Measurements from ENCODE around the gene GARNL3.
A peak's percentile ranks its signal among the peaks of the same experiment; 100 is the strongest.

The GARNL3 gene, protein sequence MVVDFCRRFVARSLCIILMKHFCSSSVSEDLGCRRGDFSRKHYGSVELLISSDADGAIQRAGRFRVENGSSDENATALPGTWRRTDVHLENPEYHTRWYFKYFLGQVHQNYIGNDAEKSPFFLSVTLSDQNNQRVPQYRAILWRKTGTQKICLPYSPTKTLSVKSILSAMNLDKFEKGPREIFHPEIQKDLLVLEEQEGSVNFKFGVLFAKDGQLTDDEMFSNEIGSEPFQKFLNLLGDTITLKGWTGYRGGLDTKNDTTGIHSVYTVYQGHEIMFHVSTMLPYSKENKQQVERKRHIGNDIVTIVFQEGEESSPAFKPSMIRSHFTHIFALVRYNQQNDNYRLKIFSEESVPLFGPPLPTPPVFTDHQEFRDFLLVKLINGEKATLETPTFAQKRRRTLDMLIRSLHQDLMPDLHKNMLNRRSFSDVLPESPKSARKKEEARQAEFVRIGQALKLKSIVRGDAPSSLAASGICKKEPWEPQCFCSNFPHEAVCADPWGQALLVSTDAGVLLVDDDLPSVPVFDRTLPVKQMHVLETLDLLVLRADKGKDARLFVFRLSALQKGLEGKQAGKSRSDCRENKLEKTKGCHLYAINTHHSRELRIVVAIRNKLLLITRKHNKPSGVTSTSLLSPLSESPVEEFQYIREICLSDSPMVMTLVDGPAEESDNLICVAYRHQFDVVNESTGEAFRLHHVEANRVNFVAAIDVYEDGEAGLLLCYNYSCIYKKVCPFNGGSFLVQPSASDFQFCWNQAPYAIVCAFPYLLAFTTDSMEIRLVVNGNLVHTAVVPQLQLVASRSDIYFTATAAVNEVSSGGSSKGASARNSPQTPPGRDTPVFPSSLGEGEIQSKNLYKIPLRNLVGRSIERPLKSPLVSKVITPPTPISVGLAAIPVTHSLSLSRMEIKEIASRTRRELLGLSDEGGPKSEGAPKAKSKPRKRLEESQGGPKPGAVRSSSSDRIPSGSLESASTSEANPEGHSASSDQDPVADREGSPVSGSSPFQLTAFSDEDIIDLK

DNA sequence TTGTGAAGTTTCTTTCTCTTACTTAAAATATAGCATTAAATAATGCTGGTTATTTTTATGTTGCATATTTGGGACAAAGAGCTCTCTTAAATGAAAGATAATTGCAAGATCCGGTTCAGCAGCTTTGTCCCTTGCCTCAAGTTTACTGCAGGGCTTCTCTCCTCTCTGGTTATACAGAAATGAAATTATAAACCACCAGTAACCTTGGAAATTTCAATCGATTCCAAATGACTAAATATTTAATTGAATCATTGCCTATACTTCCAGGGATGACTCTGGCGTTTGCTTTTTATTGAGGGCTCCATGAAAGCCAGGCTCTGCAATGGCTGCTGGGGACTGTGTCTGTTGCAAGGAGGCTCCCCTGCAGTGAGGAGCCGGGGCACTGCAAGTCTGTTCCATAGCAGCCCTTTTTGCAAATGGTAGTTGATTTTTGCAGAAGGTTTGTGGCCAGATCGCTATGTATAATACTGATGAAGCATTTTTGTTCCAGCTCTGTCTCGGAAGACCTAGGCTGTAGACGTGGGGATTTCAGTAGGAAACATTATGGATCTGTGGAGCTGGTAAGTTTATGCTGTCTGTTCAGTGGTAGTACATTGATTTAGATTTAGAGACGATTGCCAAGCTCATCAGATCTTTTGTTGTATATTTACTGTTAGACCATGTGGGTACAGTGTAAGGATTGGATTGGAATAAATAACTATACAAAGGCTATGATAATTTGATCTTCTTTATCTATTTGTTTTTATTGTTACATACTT is at the start of gene GARNL3:
Gene GARNL3, plus strand, starts transcription at position 313 of the 758 bp plus-strand sequence. Its CDS starts 104 bp downstream, at position 417.
- no peak for DNase-seq (ENCODE audit: low read depth)

DNA sequence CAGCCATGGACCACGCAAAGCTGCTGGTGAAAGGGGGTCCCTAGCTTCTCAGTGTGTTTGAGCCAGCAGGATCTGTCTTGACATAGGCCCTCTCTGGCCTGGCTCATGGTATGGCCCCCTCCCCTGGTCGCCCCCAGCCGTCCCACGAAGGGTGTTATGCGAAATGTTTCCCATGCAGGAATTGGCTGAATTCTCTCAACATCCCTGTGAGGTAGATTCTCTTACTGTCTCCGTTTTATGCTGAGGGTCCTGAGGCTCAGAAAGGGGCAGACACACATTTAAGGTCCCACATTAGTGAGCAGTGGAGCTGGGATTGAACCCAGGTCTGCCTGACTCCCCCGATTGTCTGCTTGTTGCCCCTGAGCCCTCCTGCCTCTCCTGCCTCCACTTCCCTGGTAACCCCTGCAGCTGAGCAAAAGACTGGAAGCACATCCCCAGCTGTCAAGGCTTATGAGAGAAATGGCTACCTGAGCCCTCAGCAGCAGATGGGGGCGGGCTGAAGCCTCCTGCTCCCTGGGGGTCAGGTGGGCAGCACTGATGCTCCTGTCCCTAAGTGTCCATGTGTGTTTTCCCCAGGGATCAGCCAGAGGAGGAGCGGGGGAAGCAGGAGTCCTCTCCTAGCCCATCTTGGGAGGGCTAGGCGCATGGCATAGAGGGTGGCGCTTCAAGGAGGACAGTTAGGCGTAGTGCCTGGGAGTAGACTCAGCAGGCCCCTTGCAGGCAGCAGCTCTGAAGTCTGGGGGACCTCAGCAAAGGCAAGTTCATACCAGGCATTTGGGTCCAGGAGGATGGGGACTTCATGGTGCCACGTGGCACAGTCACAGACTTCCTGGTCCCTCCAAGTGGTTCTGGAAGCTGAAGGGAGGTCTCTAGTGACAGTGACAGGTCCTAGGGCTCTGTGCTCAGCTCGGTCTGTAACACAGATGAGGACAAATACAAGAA is 49.0 kb upstream of the GARNL3 start:
- DNase-seq (ENCODE audit: low read depth) = no peak

DNA sequence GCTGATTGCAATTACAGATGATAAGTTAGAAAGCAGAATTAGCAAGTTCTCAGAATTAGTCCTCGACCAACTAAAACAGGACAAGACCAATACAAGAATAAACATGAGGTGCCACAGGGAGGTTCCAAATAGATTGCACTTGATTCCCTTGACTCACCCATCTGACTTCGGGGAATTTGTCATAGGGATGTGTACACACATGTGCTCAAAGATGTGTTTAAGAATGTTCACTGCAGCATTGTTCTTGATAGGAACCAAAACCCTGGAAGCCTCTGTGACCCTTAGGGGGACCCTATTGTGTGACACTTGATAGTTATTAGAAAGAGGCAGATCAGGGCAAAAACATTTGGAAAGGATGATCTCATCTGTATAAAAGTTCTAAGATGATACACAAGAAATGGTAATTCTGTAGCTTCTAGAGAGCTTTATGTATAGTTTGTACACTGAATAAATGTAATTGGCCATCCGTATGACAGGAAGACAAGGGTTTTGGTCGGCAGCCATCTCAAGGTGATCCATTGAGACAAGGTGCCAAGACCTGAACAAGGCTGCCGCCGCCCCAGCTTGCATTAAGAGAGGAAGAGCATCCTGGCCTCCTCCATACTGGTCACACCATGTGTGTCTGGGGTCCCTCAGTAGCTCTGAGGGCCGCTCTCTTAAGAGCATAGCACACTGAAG is 48.2 kb upstream of the GARNL3 start:
- DNase-seq (ENCODE audit: low read depth) = no peak

DNA sequence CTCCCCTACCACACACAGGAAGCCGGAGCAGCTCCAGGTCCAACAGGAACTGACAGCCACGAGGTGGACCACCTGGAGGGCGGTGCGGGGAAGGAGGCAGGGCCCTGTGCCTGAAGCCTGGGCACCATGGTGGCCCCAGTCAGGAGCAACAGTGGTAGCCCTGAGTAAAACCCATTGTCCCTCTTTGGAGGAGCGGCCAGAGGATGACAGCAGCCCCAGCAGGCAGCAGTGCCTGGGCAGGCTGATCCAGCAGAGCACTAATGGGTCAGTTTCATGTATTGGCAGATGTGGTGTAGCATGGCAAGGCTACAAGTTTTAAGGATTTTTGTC is 47.7 kb upstream of the GARNL3 start:
- DNase-seq (ENCODE audit: low read depth) = no peak

DNA sequence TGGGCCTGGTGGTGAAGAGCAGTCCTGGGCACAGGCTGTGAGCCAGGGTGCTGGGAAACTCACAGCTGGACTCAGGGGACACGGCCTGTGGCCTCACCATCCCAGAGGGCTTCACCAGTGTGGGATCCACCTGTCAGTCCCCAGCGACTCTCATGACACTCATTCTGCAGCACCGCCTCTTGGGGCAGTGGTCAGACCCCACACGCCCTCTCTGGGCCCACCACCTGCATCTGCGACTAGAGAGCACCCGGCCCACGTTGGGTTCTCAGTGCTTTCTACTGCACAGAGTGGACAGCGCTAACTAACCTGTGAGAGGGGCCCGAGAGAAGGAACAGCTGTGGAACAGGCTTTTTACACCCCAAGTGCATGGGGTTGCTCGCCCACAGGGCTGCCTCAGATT is 45.8 kb upstream of the GARNL3 start:
- no peak for DNase-seq (ENCODE audit: low read depth)

DNA sequence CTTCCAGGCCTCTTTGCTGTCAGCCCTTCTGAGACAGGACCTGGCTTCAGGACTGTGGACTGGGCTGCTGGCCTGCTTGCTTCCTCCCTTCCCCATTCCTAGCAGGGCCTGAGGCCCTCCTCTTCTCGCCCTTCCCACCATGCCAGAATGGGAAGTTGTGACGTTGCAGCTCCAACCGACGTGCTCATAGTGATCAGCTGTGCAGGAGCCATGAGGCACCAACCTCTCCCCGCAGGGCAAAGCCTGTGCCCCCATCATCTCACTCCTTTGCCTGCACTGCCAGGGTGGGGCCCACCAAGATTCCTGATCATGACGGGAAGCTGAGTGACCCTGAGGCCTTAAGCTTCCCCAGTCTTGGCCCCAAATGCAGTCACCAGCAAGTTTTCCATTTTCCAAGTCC is 45.1 kb upstream of the GARNL3 start:
- no peak for DNase-seq (ENCODE audit: low read depth)

DNA sequence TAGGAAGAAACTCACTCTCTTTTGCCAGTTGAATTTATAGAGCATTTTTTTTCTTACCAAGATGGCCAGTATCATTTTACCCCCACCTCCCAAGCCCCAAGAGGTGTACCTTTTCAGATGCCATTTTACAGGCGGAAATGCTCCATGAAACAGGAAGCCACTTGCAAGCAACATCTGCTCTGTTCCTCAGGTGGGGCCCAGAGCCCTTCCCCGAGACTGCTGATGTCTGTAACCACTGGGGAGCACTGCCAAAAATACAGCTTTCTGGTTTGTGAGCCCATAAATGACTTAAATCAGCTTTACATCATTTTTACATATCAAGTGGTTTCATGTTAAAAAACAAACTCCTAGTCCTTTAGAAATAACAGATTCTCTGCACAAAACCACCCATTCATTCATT is 42.9 kb upstream of the GARNL3 start:
- no peak for DNase-seq (ENCODE audit: low read depth)

DNA sequence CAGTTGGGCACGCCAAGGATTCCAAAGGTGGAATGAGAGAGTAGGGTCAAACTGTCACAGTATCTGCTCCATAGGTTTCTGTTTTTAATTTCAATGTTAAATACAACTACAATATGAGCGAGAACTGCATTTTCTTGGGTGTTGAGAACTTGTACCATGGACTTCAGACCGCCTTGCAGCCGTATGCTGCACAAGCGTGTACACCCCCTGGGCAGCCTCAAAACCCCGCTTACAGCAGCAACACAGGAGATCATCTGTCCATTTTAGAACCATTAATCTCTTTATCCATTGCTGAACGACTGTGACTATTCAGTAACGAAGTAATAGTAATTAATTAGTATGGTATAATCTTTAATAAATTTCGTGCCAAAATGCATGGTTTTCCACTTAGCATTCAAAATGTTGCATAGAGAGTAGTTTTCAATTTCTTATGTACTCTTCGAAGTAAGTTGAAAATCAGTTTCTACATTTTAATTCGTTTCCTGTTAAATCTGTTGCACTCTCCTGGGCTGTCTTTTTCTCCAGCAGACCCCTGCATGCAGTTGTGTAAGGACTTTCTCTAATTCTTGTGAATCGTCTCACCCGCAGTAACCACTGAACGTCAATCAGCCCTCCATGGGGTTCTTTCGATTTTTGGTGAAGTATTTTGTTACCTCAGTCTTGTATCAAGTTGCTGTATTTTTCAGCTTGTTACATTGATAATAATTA is 42.0 kb upstream of the GARNL3 start:
- DNase-seq (ENCODE audit: low read depth) = no peak

DNA sequence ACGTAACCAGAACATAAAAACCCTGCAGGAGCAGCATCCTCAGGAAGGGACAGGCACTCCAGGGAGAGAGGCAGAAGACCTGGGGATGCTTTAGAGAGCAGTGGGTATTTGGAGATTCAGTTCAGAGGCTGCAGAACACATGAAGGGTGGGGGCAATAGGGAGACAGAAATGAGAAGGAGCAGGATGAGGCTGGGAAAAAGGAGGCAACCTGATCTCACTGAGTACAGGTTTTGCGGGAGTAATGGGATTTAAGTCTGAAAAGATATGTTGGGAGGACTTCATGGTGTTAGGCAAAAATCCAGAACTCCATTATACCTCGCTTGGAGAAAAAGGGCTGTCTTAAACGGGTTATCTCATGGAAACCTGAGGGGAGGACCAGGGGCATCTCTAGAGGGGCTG is 41.3 kb upstream of the GARNL3 start:
- no peak for DNase-seq (ENCODE audit: low read depth)

DNA sequence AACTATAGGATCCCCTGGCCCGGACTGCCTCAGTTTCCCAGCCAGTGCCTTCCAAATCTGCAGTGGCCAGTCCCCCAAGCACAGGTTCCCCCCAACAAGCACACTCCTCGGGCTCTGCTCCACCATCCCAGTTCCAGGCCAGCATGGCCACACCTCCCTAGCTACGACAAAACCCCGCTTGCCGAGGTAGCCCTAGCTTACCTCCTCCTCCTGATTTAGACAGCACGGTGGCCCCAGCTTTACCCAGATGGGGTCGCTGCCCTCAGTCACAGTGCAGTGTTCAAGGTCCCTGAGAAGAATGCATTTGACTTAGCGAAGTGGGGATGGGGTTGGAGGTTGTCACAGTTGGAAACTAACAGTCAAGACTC is 40.8 kb upstream of the GARNL3 start:
- no peak for DNase-seq (ENCODE audit: low read depth)

DNA sequence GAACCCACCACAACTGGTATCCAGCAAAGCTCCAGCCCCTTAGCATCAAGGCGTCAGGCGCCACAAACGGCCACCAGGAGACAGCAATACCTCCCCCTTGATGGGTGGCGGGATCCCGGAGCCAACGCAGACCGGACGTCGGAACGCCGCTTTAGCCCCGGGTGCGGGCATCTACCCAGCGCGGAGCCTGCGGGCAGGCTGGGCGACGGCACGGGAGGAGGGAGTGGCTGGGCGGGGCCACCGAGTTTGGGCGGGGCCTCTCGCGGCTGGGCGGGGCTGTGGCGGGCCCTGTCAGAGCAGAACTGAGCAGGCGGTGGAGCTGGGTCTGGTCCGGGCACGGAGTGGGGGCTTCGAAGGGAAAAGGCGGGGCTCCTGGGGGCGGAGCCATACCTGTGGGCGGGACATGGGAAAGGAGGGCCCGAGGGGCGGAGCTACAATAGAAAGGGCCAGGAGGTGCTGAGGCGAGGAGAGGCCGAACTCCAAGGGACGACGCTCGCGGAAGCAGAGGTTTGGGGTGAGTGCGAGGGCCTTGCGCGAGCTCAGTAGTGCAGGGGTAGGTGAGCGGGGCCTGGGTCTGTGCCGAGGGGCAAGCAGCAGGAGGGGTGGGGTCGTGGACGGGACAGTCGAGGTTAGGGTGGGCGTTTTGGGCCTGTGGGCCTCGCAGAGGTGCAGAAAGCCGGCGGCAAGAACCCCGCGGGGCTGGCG is 40.2 kb upstream of the GARNL3 start:
- DNase-seq (ENCODE audit: low read depth) = peak; percentile 82

DNA sequence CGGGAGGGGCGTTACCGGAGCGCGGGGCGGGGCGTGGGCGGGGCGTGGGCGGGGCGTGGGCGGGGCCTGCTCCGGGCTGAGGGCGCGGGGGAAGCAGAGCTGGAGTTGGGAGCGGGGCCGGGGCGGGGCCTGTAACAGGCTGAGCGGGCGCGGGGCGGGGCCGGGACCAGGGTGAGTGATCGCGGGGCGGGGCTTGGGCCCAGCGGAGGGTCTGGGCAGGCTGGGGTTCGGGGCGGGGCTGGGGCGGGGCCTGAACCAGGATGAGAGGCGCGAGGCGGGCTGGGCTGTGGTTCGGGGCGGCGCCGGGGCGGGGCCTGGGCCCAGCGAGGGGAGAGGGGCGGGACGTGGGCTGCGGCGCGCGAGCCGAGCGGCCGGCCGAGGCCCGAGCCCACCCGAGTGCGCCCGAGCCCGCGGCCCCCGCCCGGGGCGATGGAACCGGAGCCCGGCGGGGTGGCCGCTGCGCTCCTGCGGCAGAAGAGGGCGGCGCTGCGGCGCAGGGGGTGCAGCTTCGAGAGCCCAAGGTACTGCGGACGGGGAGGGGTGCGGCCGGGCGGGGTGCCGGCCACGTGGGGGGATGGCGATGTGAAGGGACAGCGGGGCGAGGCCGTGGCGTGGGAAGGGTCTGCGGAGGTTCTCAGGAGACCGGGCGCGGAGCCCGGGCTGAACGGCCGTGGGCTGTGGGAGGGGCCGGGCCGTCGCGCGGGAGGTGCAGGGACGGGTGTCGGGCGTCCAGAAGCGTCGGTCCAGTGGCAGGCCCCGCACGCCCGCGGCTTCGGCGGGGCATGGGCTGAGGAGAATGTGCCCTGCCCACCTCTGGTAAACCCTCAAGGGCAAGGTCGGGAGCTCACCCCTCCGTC is 39.5 kb upstream of the GARNL3 start:
- peak; percentile 90 for DNase-seq (ENCODE audit: low read depth)

DNA sequence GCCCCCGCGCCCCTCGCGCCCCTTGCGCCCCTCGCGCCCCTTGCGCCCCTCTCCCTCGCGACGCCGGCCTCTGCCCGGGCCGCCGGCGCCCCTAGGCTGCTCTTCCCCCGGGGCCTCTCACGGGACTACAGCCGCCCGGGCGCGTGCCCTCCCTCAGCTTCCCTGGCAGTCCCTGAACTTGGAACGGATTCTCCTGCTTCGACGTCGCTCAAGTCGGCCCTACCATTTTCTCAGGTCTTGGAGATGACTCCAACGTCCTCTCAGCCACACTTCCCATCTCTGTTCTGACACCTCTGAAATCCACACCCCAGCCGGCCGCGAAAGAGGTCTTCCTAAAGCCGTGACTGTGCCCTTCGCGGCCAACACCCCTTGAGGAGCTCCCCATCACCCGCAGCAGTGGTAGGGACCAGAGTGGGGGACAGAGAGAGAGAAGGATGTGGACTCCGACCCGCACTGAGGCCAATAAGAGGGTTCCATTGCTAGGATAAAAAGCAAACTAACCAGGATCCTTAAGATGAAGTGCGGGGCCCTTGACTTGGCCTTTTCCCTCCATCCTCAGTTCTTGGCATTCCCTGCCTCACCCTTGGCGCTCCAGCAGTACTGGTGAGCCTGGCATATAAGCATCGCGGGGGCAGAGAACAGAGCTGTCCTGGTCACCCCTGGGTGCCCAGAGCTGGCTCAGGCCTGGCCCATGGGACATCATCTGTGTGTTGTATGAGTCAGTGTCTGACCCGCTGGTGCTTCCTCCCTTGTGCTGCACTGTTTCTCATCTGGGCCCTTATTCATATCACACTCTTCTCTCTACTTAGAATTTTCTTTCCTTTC is 38.6 kb upstream of the GARNL3 start:
- no peak for DNase-seq (ENCODE audit: low read depth)

DNA sequence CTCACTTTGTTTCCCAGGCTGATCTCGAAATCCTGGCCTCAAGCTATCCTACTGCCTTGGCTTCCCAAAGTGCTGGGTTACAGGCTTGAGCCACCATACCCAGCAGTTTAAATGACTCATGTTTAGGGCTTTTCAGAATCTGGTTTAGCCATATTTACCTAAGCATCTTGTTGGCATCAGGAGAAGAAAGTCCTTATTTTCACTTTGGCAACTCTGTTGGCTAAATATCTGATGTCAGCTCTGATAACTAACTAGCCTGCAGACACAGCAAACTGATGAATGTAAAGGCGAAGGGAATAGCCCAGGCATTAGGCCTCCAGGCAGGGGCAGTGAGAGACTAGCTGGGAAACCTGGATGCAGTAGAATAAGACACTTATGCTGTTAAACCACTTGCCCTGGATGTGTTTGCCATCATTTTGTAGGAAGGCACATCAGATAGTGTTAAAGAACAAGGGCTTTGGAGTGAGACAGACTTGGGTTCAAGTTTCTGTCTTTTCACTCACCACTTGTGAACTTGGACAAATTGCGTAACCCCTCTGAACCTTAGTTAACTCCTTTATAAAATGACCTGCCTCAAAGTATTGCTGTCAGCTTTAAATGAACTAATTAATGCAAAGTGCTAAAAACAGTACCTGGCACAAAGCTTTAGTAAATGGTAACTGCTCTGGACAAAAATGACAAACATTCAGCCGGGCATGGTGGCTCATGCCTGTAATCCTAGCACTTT is 34.7 kb upstream of the GARNL3 start:
- no peak for DNase-seq (ENCODE audit: low read depth)

DNA sequence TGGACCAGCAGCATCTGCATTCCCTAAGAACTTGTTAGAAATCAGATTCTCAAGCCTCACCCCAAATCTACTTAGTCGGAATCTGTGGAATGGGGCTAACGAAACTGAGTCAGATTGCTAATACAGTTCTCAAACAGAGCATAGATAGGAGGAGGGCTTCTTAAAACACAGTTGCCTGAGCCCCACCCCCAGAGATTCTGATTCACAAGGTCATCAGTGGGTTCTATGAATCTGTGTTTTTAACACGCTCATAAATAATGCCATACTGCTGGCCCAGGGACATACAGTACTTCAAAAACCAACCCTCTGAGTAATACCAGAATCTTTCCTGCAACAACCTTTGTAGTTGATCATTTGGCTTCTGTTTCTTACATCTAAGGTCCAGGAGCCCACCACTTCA is 32.9 kb upstream of the GARNL3 start:
- DNase-seq (ENCODE audit: low read depth) = no peak

DNA sequence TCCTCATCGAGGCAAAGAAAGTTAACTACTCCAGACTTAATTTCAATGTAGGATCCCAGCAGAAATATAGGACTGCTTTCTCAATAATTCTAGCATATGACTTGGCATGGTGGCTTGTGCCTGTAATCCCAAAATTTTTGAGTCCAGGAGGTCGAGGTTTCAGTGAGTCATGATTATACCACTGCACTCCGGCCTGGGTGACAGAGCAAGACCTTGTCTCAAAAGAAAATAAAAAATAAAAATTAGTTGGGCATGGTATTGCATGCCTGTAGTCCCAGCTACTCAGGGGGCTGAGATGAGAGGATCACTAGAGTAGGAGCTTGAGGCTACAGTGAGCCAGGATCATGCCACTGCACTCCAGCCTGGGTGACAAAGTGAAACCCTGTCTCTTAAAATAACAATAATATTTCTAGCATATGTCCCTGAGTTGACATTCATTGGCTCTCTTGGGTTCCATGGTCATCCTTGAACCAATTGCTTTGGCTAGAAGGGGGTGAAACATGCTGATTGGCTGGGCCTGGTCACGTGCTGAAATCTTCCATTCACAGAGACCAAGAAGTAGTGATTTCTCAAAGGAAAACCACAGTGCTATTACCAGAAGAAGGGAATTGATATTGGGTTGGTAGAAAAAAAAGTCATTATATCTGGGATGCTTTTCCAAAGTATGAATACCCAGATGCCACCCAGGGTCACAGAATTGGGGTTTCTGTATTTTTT is 31.6 kb upstream of the GARNL3 start:
- DNase-seq (ENCODE audit: low read depth) = no peak

Measured in activated T-cell treated with anti-CD3 and anti-CD28 coated beads for 48 hours (primary cell).